ENCODE results near the gene NPLOC4. TPM values are rescaled to one million over a fixed set of nuclear protein-coding genes. Genes with fewer than 3 reads are reported as not detected.

Gene NPLOC4
- total RNA-seq, result 80.0 and 98.2 TPM in 2 replicates

DNA sequence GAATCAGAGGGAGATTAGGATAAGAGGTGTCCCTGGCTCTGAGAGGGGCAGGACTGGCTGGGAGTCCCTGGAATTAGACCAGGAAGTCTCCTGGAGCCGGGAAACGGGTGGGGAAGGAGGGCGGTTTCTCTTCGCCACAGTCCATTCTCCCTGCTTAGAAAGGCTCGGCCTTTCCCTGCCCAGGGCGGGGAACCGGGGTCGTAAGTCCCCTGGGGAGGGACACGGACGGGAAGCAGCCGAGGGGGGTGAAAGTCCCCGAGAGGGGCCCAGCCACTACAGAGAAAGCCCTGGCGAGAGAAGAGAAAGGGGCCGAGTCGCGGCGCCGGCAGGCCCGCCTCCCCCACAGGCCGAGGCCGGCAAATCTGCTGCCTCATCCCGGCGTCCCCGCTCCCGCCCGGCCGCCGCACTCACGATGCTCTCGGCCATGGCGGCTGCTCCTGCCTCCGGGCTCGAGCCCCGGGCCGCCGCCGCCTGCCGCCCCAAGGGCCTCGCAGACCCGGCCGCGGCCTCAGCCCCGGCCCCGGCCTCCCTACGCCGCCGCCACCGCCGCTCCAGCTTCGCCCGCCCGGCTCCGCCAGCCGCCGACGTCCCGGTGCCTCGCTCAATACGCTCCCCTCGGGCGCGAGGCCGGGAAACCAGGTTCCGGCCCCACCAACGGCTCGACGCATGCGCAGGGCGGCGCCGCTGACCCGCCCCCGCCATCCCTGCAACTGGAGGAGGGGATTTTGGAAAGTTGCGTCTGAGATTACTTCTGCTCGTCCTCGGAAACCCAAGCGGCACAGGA, at the start of gene NPLOC4, which contains the start of gene TSPAN10:
Gene NPLOC4 (minus strand): TSS at position 608 of the 784 bp plus-strand sequence. CDS start 182 bp downstream, at position 426.
Gene TSPAN10 (plus strand): TSS at position 692 of the 784 bp plus-strand sequence. CDS start 5,217 bp downstream, outside the sequence.

DNA sequence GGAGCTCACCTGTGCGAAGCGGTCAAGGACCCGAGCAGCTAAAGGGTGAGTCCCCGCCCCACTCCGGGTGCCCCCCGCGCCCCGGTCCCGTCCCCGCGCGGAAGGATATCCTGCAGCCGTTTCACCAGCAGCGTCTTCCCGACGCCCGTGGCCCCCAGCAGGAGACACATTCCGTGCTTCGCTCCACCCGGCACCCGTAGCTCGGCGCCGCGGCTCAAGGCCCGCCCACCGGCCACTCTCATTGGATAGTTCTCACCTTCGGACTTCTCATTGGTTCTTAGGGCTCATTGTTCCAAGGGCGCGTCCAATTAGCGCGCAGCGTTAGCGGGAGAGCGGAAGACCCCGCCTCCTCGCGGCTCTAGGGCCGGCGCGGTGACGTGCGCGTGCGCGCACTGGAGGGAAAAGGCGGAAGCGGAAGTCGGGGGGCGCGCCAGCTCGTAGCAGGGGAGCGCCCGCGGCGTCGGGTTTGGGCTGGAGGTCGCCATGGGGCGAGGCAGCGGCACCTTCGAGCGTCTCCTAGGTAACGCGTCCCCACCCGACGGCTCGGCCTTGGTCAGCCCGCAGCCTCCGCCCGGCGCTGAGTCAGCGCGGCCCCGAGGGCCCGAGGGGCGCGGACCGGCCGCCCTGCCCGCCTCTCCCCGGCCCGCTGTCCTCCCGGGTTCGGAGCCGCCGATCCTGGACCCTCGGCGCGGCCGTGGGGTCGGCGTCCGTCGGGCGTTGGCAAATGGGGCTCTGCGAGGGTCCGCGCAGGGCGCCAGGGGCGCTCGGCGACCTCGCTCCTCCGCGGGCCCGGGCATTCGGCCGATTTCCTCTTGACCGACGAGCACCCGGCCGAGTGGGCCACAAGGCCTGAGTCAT, 46.9 kb upstream of the NPLOC4 start, which contains the start of the genes ARL16 and HGS:
Gene ARL16 (minus strand): TSS at position 214 of the 858 bp plus-strand sequence. CDS start 44 bp downstream, at position 170.
Gene HGS (plus strand): TSS at position 428 of the 858 bp plus-strand sequence. CDS start 56 bp downstream, at position 484.

GRCh38 chr17:81666342-81667191, 29.7 kb upstream of the NPLOC4 start, which contains the start of the genes CCDC137 and OXLD1:
Gene CCDC137, plus strand, starts transcription at chr17:81666737. Its CDS starts 30 bp downstream, at chr17:81666767.
Gene OXLD1, minus strand, starts transcription at chr17:81666605. Its CDS starts 28 bp downstream, at chr17:81666577.

GRCh38 chr17:81656118-81656743, 19.3 kb upstream of the NPLOC4 start, which contains the start of gene PDE6G:
Gene PDE6G, minus strand, starts transcription at chr17:81656542. Its CDS starts 3,237 bp downstream, at chr17:81653305.

GRCh38 chr17:81552244-81553017, 84.5 kb downstream of the NPLOC4 start, which contains the start of gene FAAP100:
Gene FAAP100, minus strand, starts transcription at chr17:81552353. Its CDS starts 23 bp downstream, at chr17:81552330.

DNA sequence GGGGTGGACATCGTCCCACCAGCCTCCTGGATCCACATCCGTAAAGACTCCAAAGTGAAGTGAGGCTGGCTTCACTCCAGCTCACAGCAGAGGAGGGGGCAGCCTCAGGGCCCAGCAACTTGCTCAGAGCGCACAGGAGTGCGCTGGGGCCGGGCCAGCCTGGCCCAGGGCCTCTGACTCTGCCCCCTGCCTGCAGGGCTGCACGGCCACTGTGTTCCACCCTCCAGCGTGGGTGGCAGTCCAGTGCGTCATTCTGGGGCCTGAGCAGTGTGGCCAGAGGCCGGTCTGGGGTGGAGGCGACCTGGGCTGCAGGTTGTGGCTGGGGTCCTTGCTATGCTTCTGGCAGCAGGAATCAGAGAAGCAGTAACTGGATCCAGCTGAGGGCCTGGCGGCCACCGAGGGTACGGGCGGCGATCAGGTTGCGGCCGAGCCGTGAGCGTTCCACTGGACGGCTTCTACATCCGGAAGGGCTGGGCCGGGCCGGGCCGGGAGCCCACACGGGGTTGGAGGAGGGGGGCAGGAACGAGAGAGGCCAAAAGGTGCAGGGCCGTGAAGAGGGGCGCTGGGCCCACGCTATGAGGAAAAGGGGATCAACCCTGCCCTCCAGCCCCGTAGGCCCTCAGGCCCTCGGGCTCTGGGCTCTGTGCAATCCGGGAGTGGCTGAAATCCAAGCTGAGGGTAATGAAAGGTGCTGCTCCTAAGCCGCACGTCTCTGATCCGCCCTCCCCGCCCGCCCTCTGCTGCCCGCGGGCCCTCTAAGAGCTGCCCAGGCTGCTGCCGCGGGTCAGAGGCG, 109.1 kb downstream of the NPLOC4 start, which contains the start of gene FSCN2:
Gene FSCN2 (plus strand): TSS at position 787 of the 793 bp plus-strand sequence. CDS start 155 bp downstream, outside the sequence.

GRCh38 chr17:81512562-81513371, 124.1 kb downstream of the NPLOC4 start, which contains the start of gene ACTG1:
Gene ACTG1, minus strand, starts transcription at chr17:81512799. Its CDS starts 445 bp downstream, at chr17:81512354.

Other genes with a start within 250 kb of the NPLOC4 start
- 3.3 and 4.6 TPM in 2 replicates for gene BAHCC1, start 241.7 kb downstream of the NPLOC4 start, total RNA-seq
- 7,210 and 9,433 TPM in 2 replicates for gene ACTG1, start 124.3 kb downstream of the NPLOC4 start, total RNA-seq
- gene FSCN2, start 108.7 kb downstream of the NPLOC4 start, total RNA-seq, result 1.5 and 4.6 TPM in 2 replicates
- gene FAAP100, start 84.8 kb downstream of the NPLOC4 start, total RNA-seq, result 17.8 and 21.4 TPM in 2 replicates
- 1.3 and 4.0 TPM in 2 replicates for gene TSPAN10, start 84 bp upstream of the NPLOC4 start, total RNA-seq
- gene PDE6G, start 19.4 kb upstream of the NPLOC4 start, total RNA-seq, result 0.25 TPM in 1 of 2 replicates, not detected in the other
- 34.0 and 38.5 TPM in 2 replicates for gene OXLD1, start 29.5 kb upstream of the NPLOC4 start, total RNA-seq
- 11.0 and 12.0 TPM in 2 replicates for gene CCDC137, start 29.6 kb upstream of the NPLOC4 start, total RNA-seq
- gene ARL16, start 46.7 kb upstream of the NPLOC4 start, total RNA-seq, result 24.2 and 25.0 TPM in 2 replicates
- gene HGS, start 46.9 kb upstream of the NPLOC4 start, total RNA-seq, result 104 and 130 TPM in 2 replicates
- gene MRPL12, start 66.3 kb upstream of the NPLOC4 start, total RNA-seq, result 8.6 and 11.8 TPM in 2 replicates
- gene SLC25A10, start 75.2 kb upstream of the NPLOC4 start, total RNA-seq, result 11.0 and 31.7 TPM in 2 replicates
- not detected in 2 replicates for gene GCGR, start 167.0 kb upstream of the NPLOC4 start, total RNA-seq
- gene MCRIP1, start 196.2 kb upstream of the NPLOC4 start, total RNA-seq, result 85.0 and 126 TPM in 2 replicates
- gene PPP1R27, start 197.9 kb upstream of the NPLOC4 start, total RNA-seq, result not detected in 2 replicates
- 1,482 and 2,745 TPM in 2 replicates for gene P4HB, start 223.4 kb upstream of the NPLOC4 start, total RNA-seq
- gene ARHGDIA, start 234.2 kb upstream of the NPLOC4 start, total RNA-seq, result 159 and 234 TPM in 2 replicates